SKM-1 treated with dmso at 0.1 percent for 144 hours (cell line): Measurements from ENCODE around the gene RASA3.

Experiments used
- DNase-seq: peaks from one replicate; lab custom pipeline; 2025; ENCODE audit not compliant: unreplicated experiment; lab: John Stamatoyannopoulos, UW

Gene RASA3

DNA sequence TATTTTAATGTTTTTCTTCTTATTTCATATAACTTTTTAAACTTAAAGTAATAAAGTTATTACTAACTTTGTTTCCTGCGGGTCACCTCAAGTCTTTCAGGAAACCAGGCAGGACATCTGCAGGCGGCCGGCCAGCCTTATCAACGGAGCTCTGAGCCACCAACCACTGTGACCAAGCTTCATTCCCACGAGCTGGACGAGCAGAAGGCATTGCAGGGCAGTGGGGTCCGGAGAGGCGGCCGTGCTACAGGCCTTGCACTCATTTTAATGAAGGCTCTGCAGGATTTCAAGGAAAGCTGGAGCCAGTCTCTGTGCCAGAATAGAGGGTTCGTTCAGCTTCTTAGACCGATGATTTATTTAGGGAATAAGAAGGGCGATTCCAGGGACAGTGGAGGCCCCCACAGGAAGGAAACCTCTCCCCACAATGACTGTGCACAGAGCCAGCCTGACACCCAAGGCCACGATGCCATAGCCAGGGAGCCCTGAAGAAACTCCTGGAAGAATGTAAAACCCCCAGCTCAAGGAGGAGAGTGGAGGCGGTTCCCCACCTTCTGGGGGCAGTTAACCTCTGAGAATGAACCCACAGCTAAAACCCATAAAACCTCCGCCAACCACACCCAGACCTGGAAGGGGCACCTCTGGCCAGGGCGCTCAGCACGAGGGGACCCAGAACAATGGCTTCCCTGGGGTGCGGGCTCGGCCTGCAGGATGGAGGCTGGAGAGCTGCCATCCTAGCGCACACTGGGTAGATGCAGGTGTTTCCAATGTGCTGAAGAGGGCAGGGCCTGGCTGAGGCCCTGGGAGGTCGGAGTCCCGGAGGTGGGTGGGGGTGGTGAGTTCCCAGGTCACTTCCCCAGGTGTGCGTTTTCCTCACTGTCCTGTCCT lies 75.0 kb downstream of the RASA3 start:
- no peak for DNase-seq

DNA sequence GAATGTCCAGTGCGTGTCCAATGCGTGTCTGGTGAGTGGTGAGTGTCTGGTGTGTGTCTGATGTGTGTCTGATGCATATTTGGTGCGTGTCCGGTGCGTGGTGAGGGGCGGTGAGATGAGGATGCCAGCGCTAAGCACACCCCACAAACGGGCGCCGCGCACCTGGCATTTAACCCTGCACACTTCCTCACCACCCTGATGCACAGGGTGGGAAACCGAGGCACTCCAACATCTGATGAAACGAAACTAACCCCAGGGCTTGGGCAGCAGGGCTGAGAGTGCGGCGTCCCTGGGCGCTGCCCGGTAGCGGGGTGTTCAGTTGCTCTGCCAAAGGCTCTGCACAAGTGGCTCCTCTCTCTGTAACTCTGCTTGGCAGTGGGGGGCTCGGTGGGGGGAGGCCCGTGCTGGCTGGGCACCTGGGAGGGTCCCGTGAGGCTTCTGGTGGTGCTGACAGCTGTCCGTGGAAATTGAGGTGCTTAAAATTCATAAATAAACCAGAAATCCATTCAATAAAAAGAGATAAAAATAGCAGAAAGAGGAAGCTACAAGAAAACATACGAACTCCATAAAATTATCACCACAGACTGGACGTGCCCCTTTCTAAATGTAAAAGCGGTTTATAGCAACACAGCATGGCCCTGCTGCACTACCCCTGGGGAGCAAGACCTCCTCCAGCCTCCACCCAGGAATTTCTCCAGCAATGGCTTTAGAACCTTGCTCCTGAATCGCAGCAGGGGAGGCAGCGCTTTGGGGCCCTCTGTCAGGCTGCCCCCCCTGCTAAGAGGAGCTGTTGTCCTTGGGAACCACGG lies 76.0 kb downstream of the RASA3 start:
- no peak for DNase-seq

DNA sequence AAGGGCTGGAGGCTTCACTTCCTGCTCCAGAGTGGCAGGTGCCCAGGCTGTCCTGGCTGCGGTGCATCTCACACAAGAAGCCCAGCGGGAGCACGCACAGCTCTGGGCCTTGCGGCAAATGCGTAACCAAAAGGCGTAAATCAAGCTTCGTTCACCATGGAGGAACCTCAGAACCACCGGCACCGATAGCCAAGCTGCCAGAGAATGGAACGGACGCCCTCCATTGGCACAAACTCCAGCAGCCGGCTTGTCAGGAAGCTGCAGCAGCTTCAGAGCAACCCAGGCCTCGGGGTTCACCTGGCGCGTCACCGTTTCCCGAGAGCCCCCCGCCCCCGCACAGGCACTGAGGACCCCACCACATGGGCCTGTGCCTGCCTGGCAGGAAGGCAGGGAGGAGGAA lies 76.7 kb downstream of the RASA3 start:
- no peak for DNase-seq

DNA sequence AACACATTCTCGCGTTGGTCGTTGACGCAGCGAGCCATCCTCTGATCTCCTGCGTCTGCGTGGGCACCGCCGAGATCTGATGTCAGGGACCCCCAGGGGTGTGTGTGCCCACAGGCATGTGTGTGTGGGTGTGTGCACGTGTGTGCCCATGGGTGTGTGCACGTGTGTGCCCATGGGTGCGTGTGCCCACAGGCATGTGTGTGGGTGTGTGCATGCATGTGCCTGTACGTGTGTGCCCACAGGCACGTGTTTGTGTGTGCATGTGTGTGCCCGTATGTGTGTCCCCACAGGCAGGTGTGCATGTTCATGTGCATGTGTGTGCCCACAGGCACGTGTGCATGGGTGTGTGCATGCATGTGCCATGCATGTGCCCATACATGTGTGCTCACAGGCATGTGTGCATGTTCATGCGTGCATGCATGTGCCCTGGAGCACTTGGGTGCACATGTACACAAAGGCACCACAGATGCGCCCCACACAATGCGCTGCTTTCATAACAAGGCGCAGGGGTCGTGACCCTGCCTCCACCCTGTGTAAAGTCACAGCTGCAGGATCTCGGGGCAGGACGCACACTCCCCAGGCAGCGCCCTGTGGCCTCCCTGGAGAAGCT lies 77.5 kb downstream of the RASA3 start:
- DNase-seq: no peak

DNA sequence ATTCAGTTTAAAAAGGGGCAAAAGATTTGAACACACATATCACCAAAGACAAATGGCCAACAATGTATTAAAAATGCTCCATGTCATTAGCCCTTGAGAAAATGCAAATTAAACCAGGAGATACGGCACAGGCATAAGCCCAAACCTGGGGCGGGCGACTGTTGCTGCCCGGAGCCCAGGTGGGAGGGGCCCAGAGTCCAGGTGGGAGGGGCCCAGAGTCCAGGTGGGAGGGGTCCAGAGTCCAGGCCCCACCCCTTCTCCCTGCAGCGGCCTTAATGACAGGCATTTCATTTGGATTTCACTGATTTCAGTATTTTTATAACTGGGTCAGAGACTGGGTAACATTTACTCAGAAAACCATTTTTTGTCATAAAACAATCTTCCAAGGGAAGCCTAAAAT lies 78.2 kb downstream of the RASA3 start:
- no peak for DNase-seq

DNA sequence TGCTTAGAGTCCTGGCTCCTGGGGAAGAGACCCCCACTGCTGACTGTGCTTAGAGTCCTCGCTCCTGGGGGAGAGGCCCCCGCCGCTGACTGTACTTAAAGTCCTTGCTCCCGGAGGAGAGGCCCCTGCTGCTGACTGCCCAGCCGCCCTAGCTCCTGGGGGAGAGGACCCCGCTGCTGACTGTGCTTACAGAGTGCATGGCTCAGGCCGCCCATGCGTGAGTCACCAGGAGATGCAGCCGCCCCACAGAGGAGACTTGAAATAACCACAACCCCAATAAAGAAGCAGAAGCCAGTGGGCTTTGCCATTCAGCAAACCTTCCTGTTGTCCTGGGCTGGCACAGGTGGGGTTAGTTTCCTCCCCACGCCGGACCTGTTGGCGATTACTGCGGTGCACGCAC lies 79.4 kb downstream of the RASA3 start:
- DNase-seq: no peak

DNA sequence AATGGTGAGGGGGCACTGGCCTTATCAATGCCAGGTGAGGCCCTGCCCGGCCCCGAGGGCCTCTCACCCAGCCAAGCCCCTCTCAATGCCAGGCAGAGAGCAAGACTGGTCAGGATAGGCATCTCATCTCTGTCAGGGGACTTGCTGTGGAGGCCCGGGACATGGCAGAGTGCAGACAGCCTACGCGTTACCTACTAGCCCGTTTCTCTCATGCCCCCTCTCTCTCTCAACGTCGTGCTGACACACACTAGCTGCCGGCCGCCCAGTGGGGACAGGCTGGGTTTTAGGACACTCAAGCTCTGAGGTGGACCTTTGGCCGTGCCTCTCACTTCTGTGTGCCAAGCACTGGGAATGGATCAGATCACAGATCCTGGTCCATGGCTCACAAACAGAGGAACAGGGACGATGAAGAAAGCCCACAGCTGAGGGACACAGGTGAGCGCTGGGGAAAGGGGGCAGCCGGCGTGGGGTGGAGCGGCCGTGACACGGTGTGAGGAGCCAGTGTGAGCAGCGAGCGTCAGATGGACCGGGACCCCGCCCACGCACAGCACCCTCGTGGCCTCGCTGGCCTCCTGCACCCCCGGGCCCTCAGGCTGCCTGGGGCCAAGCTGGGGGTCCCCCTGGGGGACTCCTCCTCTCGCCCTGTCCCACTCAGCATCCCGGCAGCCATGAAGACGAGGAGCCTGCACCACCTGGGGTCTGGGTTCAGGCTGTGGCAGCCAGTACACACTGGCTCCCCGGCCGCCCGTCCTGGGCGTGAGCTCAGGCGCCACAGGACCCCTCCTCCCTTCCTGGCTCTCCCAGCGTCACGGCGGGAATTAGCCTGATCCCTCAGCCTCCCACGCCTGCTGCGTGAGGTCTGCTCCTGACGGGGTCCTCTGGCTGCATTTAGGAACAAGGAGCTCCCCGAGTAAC lies 81.6 kb downstream of the RASA3 start:
- DNase-seq: no peak

DNA sequence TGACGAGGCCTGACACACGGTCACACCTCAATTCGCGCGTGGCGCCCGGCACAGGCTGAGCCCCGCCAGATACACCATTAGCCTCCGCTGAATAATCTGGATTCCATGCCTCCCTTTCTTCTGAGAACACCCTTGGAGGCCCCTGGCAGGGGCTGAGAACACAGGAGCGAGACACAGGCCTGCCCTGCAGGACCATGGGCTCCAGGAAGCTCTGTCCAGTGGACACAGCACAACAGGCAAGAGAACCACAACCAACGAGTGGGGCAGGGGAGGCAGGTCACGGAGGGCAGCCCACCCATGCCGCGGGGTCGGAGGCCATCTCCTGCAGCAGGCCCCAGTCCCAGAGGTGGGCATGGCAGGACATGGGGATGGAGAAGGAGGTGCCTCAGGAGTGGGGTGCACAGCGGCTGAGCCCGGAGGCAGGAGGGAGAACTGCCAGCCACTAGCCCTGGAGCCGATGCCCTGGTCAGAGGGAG lies 82.8 kb downstream of the RASA3 start:
- DNase-seq: no peak

DNA sequence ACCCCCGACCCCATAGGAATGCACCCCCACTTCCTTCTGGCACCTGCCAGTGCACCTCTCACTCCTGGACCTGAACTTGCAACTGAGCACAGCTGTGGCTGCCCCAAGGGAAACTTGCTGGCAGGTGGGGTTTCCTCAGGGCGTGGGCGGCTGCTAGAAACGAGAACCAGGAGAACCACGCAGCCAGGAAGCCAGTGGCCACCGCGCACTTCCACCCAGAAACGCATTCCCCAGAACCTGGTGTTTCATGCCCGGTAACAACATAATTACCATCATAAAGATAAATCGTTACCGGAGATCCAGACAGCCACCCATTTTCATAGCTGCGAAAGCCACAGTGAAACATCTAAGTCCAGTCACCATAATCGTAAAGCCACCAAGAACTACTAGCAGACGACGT lies 83.4 kb downstream of the RASA3 start:
- DNase-seq: no peak

DNA sequence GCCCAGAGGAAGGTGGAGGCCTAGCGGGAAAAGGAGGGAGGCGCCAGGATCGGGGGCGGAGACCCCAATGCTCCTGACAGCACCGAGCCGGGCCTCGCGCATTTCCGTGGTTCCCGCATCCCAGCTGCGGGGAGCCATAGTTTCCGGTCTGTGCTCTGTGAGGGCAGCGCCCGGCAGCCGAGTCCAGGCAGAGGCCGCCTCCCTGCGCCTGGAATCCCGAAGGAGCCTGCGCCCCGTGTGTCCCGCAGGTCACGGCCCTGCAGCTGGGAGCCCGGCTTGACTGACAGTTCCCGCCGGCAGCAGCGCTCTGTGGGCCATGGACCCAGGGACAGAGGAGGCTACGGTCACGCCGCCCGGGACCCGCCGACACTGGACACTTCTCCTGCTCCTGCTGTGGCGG lies 84.0 kb downstream of the RASA3 start:
- no peak for DNase-seq

DNA sequence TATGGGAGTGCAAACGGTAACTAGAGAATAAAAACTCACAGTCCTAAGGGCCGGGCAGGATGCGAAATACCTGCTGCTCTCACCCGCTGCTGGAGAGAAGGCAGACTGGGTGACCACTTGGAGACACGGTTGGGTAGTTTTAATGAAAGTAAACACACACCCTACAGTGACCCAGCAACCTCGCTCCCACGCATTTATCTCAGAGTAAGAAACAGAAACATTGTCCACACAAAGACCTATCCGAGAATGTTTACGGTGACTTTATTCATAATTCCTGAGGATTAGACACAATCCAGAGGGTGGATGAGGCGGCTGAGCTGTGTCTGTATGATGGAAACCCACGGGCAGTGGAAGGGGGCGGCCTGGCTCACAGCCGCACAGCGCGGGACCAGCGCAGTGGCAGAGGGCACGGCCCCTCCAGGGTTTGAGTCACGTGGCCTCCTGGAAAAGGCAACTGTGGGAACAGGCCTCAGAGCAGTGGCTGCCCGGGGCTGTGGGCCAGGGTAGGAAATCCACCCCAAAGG lies 85.0 kb downstream of the RASA3 start:
- DNase-seq: no peak

DNA sequence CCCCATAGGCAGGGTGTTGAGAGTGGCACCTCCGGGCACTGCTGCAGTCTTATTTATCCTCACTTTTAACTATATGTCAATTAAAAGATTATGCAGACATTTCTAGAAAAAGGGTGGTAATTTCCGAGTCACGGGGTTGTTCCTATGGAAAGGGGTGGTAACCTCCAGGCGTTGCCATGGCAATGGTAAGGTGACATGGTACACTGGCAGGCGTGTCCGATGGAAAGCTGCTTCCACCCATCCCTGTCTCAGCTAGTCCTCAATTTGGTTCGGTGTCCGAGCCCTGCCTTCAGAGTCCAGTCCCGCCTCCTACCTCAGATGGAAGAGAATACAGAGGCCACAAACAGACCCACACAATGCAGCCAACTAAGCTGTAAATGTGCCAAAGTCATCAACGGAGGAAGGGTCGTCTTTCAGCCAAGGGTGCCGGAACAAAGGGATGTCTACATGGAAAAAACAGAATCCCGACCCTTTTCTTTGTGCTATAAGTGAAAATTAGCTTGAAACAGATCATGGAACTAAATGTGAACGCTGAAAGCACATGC lies 85.9 kb downstream of the RASA3 start:
- no peak for DNase-seq

DNA sequence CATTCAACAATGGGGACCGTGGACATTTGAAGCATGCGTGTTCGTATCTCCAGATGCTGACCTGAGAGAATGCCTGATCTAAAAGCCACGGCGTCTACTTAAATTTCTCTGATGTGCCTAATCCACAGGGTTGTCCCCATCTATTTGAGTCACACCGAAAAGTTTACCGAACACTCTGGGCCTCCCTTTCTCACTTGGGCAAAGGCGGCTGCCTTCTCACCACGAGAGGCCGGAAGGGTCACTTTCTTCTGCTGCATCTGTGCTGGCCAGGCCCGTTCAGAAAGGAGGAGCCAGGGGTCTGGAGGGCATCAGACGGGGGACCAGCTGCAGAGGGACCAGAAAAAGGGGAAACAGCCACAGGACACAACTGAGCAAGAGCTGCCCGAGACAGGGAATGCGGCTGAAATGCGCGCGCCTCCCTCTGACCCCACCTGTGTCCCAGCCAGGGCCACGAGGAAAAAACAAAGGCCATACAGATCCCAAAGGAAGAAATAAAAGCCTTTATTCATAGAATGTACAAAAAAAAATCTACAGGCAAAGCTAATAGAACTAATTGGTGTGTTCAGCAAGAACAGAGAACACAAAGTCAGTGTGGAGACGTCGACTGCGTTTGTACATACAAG lies 87.2 kb downstream of the RASA3 start:
- no peak for DNase-seq

DNA sequence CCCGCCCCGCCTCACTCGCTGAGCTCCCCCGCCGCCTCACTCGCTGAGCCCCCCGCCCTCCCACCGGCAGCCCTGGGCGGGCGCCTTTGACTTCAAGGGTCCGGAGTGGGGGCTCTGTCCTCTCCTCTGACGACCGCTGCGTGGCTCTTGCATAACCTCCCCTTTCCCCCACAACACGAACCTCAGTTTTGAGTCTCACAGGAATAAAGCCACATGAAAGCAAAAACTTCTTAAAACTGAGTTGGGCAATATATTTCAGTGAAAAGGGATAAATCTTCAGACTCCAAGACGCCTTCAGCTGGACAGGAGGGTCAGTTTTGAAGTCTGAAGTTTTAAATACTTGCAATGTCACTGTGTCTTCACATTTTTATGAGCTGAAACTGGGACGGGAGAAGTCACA lies 87.9 kb downstream of the RASA3 start:
- DNase-seq: peak; percentile 79

DNA sequence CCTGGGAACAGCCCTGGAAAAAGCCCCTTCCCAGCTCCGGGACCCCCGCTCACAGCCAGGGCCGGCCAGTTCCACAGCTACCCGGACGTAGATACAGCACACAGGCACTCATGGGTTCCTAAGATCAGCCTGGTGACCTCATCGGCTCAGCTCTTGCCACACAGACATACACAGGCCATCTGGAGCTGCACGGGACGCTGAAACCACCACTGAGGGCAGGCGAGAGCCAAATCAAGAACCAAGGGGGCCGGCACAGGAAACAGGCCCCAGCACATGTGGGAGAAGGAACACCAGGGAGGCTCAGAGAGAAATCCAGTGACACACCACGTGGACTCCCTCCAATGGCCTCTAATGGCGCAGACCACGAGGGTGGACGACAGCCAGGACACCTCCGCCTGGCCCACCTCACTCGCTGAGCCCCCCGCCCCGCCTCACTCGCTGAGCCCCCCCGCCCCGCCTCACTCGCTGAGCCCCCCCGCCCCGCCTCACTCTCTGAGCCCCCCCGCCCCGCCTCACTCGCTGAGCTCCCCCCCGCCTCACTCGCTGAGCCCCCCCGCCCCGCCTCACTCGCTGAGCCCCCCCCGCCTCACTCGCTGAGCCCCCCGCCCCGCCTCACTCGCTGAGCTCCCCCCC lies 88.9 kb downstream of the RASA3 start:
- peak; percentile 96 for DNase-seq

DNA sequence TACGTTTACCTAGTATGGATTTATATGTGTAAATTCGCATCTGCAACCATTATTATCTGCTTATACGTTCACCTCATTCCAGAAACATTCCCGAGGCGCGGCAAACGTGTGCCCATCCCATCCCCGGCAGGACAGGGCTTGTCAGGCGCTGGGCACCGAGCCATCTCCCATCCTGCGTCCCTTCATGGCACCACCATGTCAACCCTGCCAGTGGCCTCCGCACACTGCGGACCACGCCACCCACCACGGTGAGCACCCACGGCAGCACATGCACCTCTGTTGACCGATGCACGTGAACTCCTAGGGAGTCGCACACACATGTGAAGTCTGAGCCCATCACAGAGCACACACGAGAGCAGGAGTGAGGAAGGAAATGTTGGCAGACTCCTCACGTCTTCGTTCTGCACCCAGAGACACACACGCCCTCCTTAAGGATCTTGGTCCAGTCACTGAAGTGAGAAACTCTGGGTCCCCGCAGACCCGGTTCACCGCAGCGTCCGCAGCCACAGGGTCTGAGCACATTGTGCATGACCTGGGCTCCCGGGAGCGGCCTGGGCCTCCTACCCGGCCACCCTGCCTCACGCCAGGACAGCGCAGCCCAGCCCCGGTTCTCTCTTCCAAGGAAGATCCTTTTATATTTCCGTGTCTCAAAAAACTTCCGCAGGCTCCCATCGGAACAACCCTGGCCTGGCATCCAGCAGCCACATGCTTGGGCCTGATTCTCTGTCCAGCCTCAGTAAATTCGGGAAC lies 90.2 kb downstream of the RASA3 start:
- DNase-seq: no peak

DNA sequence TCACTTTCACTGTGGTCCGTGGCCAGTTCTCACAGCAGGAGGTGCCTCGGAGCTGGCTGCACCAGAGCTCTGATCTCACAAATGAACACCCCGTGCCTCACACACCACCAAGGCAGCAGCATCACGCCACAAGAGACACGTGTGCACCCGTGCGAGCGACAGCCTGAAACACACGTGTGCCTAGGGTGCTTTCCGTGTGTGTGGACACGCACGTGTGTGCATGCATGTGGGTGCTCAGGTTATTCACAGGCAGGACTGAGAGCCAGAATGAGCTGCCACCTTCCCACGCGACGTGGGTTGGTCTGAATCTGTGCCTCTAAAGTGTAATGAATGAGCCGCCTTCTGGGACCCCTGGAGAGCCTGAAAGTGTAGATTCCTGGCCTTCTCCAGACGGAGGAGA lies 90.9 kb downstream of the RASA3 start:
- no peak for DNase-seq

DNA sequence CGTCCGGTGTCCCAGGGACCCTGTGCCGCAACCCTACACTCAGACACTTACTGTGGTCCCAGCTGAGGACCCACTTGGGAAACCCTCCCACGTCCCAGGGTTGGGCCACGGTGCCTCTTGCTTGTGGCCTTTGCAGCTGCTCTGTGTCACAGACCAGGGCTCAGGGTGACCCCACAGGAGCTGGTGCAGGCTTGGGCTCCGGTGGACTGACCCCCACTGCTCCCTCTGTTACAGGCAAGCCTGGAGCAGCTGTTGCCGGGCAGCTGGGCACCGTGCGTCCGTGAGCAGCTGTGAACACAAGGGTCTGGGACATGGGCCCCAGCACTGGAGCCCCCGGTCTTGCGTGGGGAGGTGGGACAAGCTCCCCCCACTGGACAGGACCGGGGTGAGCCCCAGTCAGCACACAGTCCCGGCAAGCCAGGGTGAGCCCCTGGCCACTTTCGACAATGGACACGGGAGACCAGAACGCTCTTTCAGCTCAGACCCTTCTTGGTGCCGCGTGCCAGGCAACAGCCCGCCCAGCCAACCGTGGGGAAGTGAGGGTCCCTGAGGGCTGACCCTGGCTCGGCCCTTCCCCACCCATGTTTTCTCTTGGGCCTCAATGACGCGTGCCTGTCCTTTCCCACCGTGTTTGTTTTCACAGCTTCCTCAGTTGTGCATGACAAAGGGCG lies 92.8 kb downstream of the RASA3 start:
- no peak for DNase-seq
